CD4-positive, alpha-beta T cell (primary cell): Measurements from ENCODE around the gene FBXL3. TPM values are rescaled to one million over a fixed set of nuclear protein-coding genes. Genes with fewer than 3 reads are reported as not detected.

Source experiments
- ATAC-seq: fragments of 200-7000 bp; cut with Tn5 transposase; one replicate; pipeline ENCODE4 v1.10.0; 2022; ENCODE audit warnings: mild to moderate bottlenecking; ENCODE audit not compliant: poor library complexity
- CTCF ChIA-PET: fragments of 350-600 bp; sonication (Branson Sonifier 250); formaldehyde crosslinking; loops from one replicate; lab custom pipeline; 2021; ENCODE audit warnings: antibody characterized with exemption, inconsistent platforms; lab: Charles Lee
- POLR2A ChIA-PET: fragments of 350-600 bp; sonication (Branson Sonifier 250); formaldehyde crosslinking; loops from one replicate; lab custom pipeline; 2021; ENCODE audit warnings: antibody characterized with exemption, inconsistent platforms; lab: Charles Lee
- DNase-seq, 14 experiments: peaks; one replicate each; pipeline ENCODE4 v3.0.0-alpha.2; 2013 to 2020; ENCODE audit warnings: mixed read lengths in 2 of 14
- H3K27ac ChIP-seq, 2 donors: one replicate each; pipeline versions ENCODE4 v1.5.1 to v1.7.0; 2013; ENCODE audit warnings: low read length in 2 of 2, low read depth in 1 of 2, mild to moderate bottlenecking in 1 of 2
- H3K27me3 ChIP-seq, 2 experiments: 1 replicate in 1 of 2; 2 replicates in 1 of 2; pipeline versions ENCODE4 v1.6.1 to v1.7.0; 2013; ENCODE audit warnings: low read length in 2 of 2, control low read depth in 1 of 2, mild to moderate bottlenecking in 1 of 2, moderate library complexity in 1 of 2; ENCODE audit not compliant: insufficient read depth in 2 of 2, control insufficient read depth in 1 of 2
- H3K36me3 ChIP-seq: one replicate; pipeline ENCODE4 v1.6.1; 2013; ENCODE audit warnings: low read length, control low read depth; ENCODE audit not compliant: insufficient read depth
- H3K4me1 ChIP-seq: one replicate; pipeline ENCODE4 v1.6.1; 2013; ENCODE audit warnings: low read length, control low read depth; ENCODE audit not compliant: insufficient read depth
- H3K4me3 ChIP-seq: one replicate; pipeline ENCODE4 v1.5.1; 2013; ENCODE audit warnings: mild to moderate bottlenecking, low read length, moderate library complexity
- H3K9me3 ChIP-seq, 2 experiments: 1 replicate in 1 of 2; 2 replicates in 1 of 2; pipeline versions ENCODE4 v1.6.1 to v1.7.0; 2013; ENCODE audit warnings: low read length in 2 of 2, mild to moderate bottlenecking in 2 of 2, control low read depth in 1 of 2, moderate library complexity in 1 of 2; ENCODE audit not compliant: control insufficient read depth in 1 of 2, insufficient read depth in 1 of 2
- H3K27ac Mint-ChIP-seq: one replicate; pipeline ENCODE4 v1.8.0; 2020; ENCODE audit warnings: mixed read lengths
- H3K27me3 Mint-ChIP-seq: one replicate; pipeline ENCODE4 v1.8.0; 2021; ENCODE audit warnings: mixed read lengths
- H3K36me3 Mint-ChIP-seq: one replicate; pipeline ENCODE4 v1.8.0; 2021; ENCODE audit warnings: low read depth, mixed read lengths
- H3K4me1 Mint-ChIP-seq: one replicate; pipeline ENCODE4 v1.8.0; 2021; ENCODE audit warnings: low read depth, mixed read lengths
- H3K4me3 Mint-ChIP-seq: one replicate; pipeline ENCODE4 v1.8.0; 2020; ENCODE audit warnings: mild to moderate bottlenecking, mixed read lengths
- H3K9me3 Mint-ChIP-seq: one replicate; pipeline ENCODE4 v1.8.0; 2020; ENCODE audit warnings: mixed read lengths
- CTCF ChIP-seq: fragments of 200-600 bp; IDR thresholded peaks from one replicate; pipeline ENCODE4 v1.8.0; 2022; ENCODE audit warnings: antibody characterized with exemption, mild to moderate bottlenecking
- intact Hi-C, 2 experiments: fragments of 100-400 bp; cut with DNase I in 1 of 2; cut with micrococcal nuclease in 1 of 2; formaldehyde crosslinking; loops; one replicate each; pipeline versions ENCODE4 v1.15.1 to v1.9.0; 2023 to 2025; cut with DNase I, micrococcal nuclease
- total RNA-seq, 174 experiments: library from RNA in 2 of 174; stranded (reverse) in 2 of 174; gene quantifications; one replicate each; pipeline ENCODE4 v1.2.3 and lab custom pipeline; 2021 to 2026

The FBXL3 gene
- total RNA-seq, 2 experiments from 2014 or later: 88.7 to 90.4 TPM

GRCh38 chr13:76980075-76980718, 46.8 kb downstream of the FBXL3 start:
- DNase-seq (peak; percentile 74 to 92 (median 84)), ATAC-seq (peak; percentile 99)
- H3K4me3 ChIP-seq: peak overlapping the region; percentile 16
- Mint-ChIP-seq H3K4me1 (peaks cover 12% of the 10 kb centered on the region), H3K4me3 (peak overlapping the region; percentile 28), H3K36me3 (no peaks in the 10 kb centered on the region), H3K9me3 (no peaks in the 10 kb centered on the region), H3K27ac (no peak overlapping the region), H3K27me3 (peaks cover 37% of the 10 kb centered on the region)
- no peaks in the 10 kb centered on the region for H3K9me3 ChIP-seq
- intact Hi-C loops: loop anchor here (1.0 to 10.0 kb wide), 5 partner anchors 17 to 1105 kb away; no protein-coding TSS in a partner anchor
- H3K27me3 ChIP-seq: peaks cover 11 to 28% of the 10 kb centered on the region in 2 experiments
- peak; percentile 99 for TF ChIP-seq CTCF
- CTCF ChIA-PET: interaction anchor here (0.6 to 1.8 kb wide), 20 partner anchors 9 to 555 kb away, joined by 3 to 20 read pairs (median 4); partner anchors contain the start of genes CLN5, FBXL3 and KCTD12
- H3K36me3 ChIP-seq: no peaks in the 10 kb centered on the region
- H3K4me1 ChIP-seq: peaks cover 23% of the 10 kb centered on the region
- no peak overlapping the region for H3K27ac ChIP-seq
- POLR2A ChIA-PET: interaction anchor here (1.0 to 2.9 kb wide), 5 partner anchors 8 to 347 kb away, joined by 3 to 25 read pairs (median 5); partner anchors contain the start of genes CLN5, FBXL3 and MYCBP2

DNA sequence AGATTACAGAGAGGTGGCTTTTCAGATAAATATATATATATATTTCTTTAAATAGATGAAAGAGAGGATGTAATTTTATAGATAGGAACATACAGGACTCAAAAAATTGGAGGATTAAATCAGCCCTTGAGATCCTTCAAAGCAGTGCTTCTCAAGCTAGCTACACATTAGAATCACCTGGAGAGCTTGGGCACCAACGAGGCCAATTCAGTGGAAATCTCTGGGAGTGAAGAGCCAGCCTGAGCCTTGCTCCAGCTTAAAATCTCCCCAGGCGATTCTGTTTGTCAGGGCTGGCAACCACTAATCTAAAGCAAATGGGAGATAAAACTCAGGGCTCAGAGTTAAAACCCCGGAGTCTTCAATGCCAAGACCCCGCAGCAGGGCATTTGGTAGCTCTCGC, 50.0 kb downstream of the FBXL3 start:
- Histone ChIP-seq H3K9me3 (no peaks in the 10 kb centered on the region), H3K27me3 (peaks cover 22 to 25% of the 10 kb centered on the region in 2 experiments), H3K36me3 (no peaks in the 10 kb centered on the region), H3K27ac (no peak overlapping the region), H3K4me3 (no peak overlapping the region), H3K4me1 (peaks cover 25% of the 10 kb centered on the region)
- POLR2A ChIA-PET: interaction anchor here (1.1 to 1.7 kb wide), 4 partner anchors 15 to 91 kb away, joined by 4 to 14 read pairs (median 6); partner anchors contain the start of genes CLN5, FBXL3 and KCTD12
- TF ChIP-seq CTCF: no peak
- Mint-ChIP-seq H3K36me3 (no peaks in the 10 kb centered on the region), H3K4me3 (no peak overlapping the region), H3K27ac (peak overlapping the region; percentile 51), H3K9me3 (no peaks in the 10 kb centered on the region), H3K4me1 (peaks cover 12% of the 10 kb centered on the region), H3K27me3 (peaks cover 54% of the 10 kb centered on the region)
- DNase-seq (no peak), ATAC-seq (no peak)
- CTCF ChIA-PET: interaction anchor here (1.0 kb wide), 1 partner anchor 73 kb away, joined by 3 read pairs; no protein-coding TSS in a partner anchor
- intact Hi-C loops: loop anchor here in 1 of 2 experiments (5.0 kb wide), 1 partner anchor 155 kb away; no protein-coding TSS in a partner anchor

DNA sequence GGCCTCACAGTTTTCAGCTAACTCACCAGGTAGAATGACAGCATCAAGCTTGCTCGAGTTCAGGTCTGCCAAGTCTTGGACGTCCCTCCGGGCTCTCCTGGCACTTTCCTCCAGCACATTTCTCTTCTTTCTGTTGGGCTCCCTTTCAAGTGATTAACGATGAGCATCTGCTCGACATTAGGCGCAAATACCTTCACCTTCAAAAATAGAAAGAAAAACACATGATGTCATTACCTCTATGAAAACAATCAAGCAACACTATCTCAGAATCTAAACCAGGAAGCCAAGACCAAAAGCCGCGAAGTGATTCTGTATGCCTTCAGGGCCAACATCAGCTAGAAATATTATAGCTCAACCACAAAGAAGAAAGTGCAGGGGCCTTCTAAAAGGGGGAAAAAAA, 50.5 kb downstream of the FBXL3 start:
- peaks cover 25% of the 10 kb centered on the region for H3K4me1 ChIP-seq
- H3K4me3 ChIP-seq: no peak overlapping the region
- CTCF ChIA-PET: interaction anchor here (1.0 kb wide), 1 partner anchor 73 kb away, joined by 3 read pairs; no protein-coding TSS in a partner anchor
- Mint-ChIP-seq H3K4me1 (peaks cover 12% of the 10 kb centered on the region), H3K4me3 (no peak overlapping the region), H3K36me3 (no peaks in the 10 kb centered on the region), H3K27ac (peak overlapping the region; percentile 51), H3K27me3 (peaks cover 54% of the 10 kb centered on the region), H3K9me3 (no peaks in the 10 kb centered on the region)
- no peaks in the 10 kb centered on the region for H3K36me3 ChIP-seq
- H3K27me3 ChIP-seq: peaks cover 22 to 23% of the 10 kb centered on the region in 2 experiments
- ATAC-seq: peak; percentile 52
- no peak overlapping the region for H3K27ac ChIP-seq
- H3K9me3 ChIP-seq: no peaks in the 10 kb centered on the region
- peak in 4 of 14 experiments; percentile 5 to 50 (median 40) for DNase-seq
- POLR2A ChIA-PET: interaction anchor here (1.1 to 1.7 kb wide), 4 partner anchors 15 to 91 kb away, joined by 4 to 14 read pairs (median 6); partner anchors contain the start of genes CLN5, FBXL3 and KCTD12
- intact Hi-C loops: loop anchor here in 1 of 2 experiments (5.0 kb wide), 1 partner anchor 154 kb away; no protein-coding TSS in a partner anchor
- no peak for TF ChIP-seq CTCF
